ENCODE results near the gene HCN3. TPM values are rescaled to one million over a fixed set of nuclear protein-coding genes. Genes with fewer than 3 reads are reported as not detected.

Gene HCN3
- total and polyA plus RNA-seq, 2 of the 13 experiments (the other 11 are each of a cell fraction or from before 2014, with no cell fraction given): 2.4 to 10.2 TPM

DNA sequence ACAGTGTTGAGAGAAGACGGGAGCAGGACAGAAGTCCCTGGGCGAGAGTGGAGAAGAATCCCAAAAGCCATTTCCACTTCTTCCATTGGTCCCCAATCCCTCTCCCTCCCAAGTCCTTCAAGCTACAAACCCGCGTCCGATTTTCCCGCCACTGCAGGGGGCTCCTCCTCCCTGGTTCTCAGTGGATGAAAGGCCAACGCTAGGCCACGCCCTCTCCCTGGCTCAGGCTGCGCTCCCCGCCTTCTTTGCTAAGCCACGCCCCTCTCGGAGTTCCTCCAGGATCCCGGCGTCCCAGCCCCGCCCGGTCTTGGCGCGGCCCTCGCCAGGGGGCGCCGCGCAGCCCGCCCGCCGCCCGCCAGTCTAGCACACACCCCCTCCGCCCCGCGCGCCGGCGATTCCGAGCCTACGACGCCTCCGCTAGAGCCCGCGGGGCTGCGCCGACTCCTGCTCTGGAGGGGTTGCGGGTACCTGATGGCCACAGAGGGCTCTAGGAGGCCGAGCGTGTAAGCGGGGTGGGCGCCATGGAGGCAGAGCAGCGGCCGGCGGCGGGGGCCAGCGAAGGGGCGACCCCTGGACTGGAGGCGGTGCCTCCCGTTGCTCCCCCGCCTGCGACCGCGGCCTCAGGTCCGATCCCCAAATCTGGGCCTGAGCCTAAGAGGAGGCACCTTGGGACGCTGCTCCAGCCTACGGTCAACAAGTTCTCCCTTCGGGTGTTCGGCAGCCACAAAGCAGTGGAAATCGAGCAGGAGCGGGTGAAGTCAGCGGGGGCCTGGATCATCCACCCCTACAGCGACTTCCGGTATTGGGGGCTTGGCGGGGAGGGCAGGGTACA lies at the start of gene HCN3 (continued):
- TF ChIP-seq, protein P1, sequence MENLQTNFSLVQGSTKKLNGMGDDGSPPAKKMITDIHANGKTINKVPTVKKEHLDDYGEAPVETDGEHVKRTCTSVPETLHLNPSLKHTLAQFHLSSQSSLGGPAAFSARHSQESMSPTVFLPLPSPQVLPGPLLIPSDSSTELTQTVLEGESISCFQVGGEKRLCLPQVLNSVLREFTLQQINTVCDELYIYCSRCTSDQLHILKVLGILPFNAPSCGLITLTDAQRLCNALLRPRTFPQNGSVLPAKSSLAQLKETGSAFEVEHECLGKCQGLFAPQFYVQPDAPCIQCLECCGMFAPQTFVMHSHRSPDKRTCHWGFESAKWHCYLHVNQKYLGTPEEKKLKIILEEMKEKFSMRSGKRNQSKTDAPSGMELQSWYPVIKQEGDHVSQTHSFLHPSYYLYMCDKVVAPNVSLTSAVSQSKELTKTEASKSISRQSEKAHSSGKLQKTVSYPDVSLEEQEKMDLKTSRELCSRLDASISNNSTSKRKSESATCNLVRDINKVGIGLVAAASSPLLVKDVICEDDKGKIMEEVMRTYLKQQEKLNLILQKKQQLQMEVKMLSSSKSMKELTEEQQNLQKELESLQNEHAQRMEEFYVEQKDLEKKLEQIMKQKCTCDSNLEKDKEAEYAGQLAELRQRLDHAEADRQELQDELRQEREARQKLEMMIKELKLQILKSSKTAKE (CRISPR knock-in tag; IDR thresholded peaks at IDR 0.05; ENCODE audit: borderline replicate concordance): no peak
- TF ChIP-seq MEIS2 (CRISPR knock-in tag; IDR thresholded peaks at IDR 0.05): peak; percentile 54
- 0 out of 2 replicates have a peak, but pooled peaks have one; percentile 71 for TF ChIP-seq ZSCAN29 (CRISPR knock-in tag; conservative IDR thresholded peaks at IDR 0.05)
- no peak for TF ChIP-seq GTF2F1 (IDR thresholded peaks at IDR 0.05; ENCODE audit: low read length)
- TF ChIP-seq, protein P2, sequence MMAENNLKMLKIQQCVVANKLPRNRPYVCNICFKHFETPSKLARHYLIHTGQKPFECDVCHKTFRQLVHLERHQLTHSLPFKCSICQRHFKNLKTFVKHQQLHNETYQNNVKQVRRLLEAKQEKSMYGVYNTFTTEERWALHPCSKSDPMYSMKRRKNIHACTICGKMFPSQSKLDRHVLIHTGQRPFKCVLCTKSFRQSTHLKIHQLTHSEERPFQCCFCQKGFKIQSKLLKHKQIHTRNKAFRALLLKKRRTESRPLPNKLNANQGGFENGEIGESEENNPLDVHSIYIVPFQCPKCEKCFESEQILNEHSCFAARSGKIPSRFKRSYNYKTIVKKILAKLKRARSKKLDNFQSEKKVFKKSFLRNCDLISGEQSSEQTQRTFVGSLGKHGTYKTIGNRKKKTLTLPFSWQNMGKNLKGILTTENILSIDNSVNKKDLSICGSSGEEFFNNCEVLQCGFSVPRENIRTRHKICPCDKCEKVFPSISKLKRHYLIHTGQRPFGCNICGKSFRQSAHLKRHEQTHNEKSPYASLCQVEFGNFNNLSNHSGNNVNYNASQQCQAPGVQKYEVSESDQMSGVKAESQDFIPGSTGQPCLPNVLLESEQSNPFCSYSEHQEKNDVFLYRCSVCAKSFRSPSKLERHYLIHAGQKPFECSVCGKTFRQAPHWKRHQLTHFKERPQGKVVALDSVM (CRISPR knock-in tag; IDR thresholded peaks at IDR 0.05): no peak
- TF ChIP-seq ZMYM4 (CRISPR knock-in tag; IDR thresholded peaks at IDR 0.05): peak; percentile 63
- TF ChIP-seq PHB2 (IDR thresholded peaks at IDR 0.05; ENCODE audit: partially characterized antibody): no peak
- TF ChIP-seq ZFP37 (CRISPR knock-in tag; IDR thresholded peaks at IDR 0.05; ENCODE audit: borderline replicate concordance): no peak
- no peak for TF ChIP-seq SP1 (IDR thresholded peaks at IDR 0.05)
- peak; percentile 90 for TF ChIP-seq SP1 (CRISPR knock-in tag; IDR thresholded peaks at IDR 0.05)
- TF ChIP-seq CCDC6 (CRISPR knock-in tag; IDR thresholded peaks at IDR 0.05): peak; percentile 89
- 0 out of 2 replicates have a peak, but pooled peaks have one; percentile 16 for TF ChIP-seq ZSCAN9 (CRISPR knock-in tag; IDR thresholded peaks at IDR 0.05; ENCODE audit: borderline replicate concordance)
- TF ChIP-seq KDM6A (CRISPR knock-in tag; IDR thresholded peaks at IDR 0.05; ENCODE audit: low read depth): no peak
- no peak for TF ChIP-seq ZNF572 (CRISPR knock-in tag; IDR thresholded peaks at IDR 0.05)
- peak; percentile 20; the same call in 1 of the 2 replicates for TF ChIP-seq SMC3 (IDR thresholded peaks at IDR 0.05; ENCODE audit: low read length)
- TF ChIP-seq SYNCRIP (IDR thresholded peaks at IDR 0.05; ENCODE audit: insufficient read depth, low read depth, low read length): no peak
- TF ChIP-seq KLF9 (CRISPR knock-in tag; IDR thresholded peaks at IDR 0.05; ENCODE audit: low read depth): peak; percentile 91
